Peyer's patch (tissue), 4 donors: ENCODE data around the gene B4GAT1. TPM values are rescaled to one million over a fixed set of nuclear protein-coding genes. Genes with fewer than 3 reads are reported as not detected.

Experiments
- DNase-seq, 3 donors: peaks; one replicate each; pipeline ENCODE4 v3.0.0-alpha.2; 2017 to 2019
- H3K27ac ChIP-seq, 4 donors: fragments of 200-600 bp; sonication (generic); one replicate each; pipeline ENCODE4 v1.5.1; 2016 to 2019
- H3K27me3 ChIP-seq, 2 donors: fragments of 200-600 bp; sonication (generic); one replicate each; pipeline ENCODE4 v1.5.1; 2019
- H3K36me3 ChIP-seq, 3 donors: fragments of 200-600 bp; sonication (generic); one replicate each; pipeline ENCODE4 v1.5.1; 2016 to 2019
- H3K4me1 ChIP-seq, 4 donors: fragments of 200-600 bp; sonication (generic); one replicate each; pipeline ENCODE4 v1.5.1; 2016 to 2019
- H3K4me3 ChIP-seq, 4 donors: fragments of 200-600 bp; sonication (generic); 1 replicate in 3 of 4; 2 replicates in 1 of 4; pipeline ENCODE4 v1.5.1; 2016 to 2019; ENCODE audit warnings: mild to moderate bottlenecking in 1 of 4
- H3K9me3 ChIP-seq, 4 donors: fragments of 200-600 bp; sonication (generic); one replicate each; pipeline ENCODE4 v1.5.1; 2016 to 2019; ENCODE audit warnings: mild to moderate bottlenecking in 1 of 4
- CTCF ChIP-seq, 6 experiments: fragments of 450-650 bp in 4 of 6; fragments of 200-600 bp in 2 of 6; sonication (generic) in 1 of 6; IDR thresholded peaks; one replicate each; pipeline ENCODE4 v1.5.1; 2017 to 2019; ENCODE audit warnings: antibody characterized with exemption in 6 of 6, mild to moderate bottlenecking in 3 of 6, moderate library complexity in 1 of 6
- POLR2A ChIP-seq, 2 donors: fragments of 450-650 bp; IDR thresholded peaks; one replicate each; pipeline ENCODE4 v1.5.1; 2017; ENCODE audit warnings: antibody characterized with exemption in 2 of 2, mild to moderate bottlenecking in 2 of 2, moderate library complexity in 2 of 2
- small RNA-seq, 2 donors: library from RNA; depleted of rRNA; stranded (forward); fragments of <200 nt; gene quantifications; one replicate each; pipeline ENCODE3, GENCODE V24; 2016
- total RNA-seq, 4 donors: library from RNA; depleted of rRNA; stranded (reverse); fragments of >200 nt; gene quantifications; one replicate each; pipeline ENCODE4 v1.1.0, GENCODE V29; 2016

B4GAT1 gene
- total RNA-seq, 4 donors from 2014 or later, result 1.7 to 21.9 (median 18.8) TPM

- H3K27me3 ChIP-seq, result no peaks in the 10 kb centered on the region
- DNase-seq, result no peak
- no peaks in the 10 kb centered on the region for H3K4me1 ChIP-seq
- TF ChIP-seq CTCF (IDR thresholded peaks at IDR 0.05) (no peak), POLR2A (IDR thresholded peaks at IDR 0.05) (no peak)
- no peak overlapping the region for H3K4me3 ChIP-seq
- no peak overlapping the region for H3K27ac ChIP-seq
- H3K9me3 ChIP-seq, result no peaks in the 10 kb centered on the region
- no peaks in the 10 kb centered on the region for H3K36me3 ChIP-seq
These were observed 48.2 kb downstream of the B4GAT1 start for GRCh38 chr11:66299186-66299585.

DNA sequence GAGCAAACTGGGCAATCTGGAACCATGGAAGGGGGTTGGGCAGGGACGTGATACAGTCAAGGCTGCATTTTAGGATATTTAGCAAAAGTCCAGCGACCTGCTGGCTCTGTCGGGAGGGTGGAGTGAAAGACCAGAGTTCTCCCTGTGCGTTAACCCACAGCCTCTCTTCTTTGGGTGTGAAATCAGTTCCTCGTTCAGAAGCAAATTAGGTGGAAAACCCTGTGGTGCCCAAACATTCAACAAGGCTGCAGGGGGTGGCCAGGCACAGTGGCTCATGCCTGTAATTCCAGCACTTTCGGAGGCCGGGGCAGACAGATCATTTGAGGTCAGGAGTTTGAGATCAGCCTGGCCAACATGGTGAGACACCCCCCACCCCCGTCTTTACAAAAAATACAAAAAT, 49.8 kb downstream of the B4GAT1 start:
- Histone ChIP-seq H3K27ac (no peak overlapping the region), H3K4me1 (no peaks in the 10 kb centered on the region)
- TF ChIP-seq CTCF (IDR thresholded peaks at IDR 0.05) (no peak), POLR2A (IDR thresholded peaks at IDR 0.05) (no peak)

More for the DNA sequence above, 49.8 kb downstream of the B4GAT1 start:
- no peak for DNase-seq
- Histone ChIP-seq H3K27me3 (peaks cover 0 to 1% of the 10 kb centered on the region in 2 donors), H3K9me3 (no peaks in the 10 kb centered on the region), H3K4me3 (no peak overlapping the region), H3K36me3 (no peaks in the 10 kb centered on the region)

Small RNAs within 50 kb of the gene (small RNA-seq; reads per million reads assigned to genes)
- gene RF00017, result 0 reads per million in 2 donors
- 0 reads per million in 2 donors for gene RNU1-84P

Other genes with a start within 250 kb of the B4GAT1 start
- gene KLC2, start 89.9 kb downstream of the B4GAT1 start, total RNA-seq, result 10 to 100 TPM in 3 of 4 donors, 1 to 10 TPM in 1; 8.3 to 28.0 (median 13.2) TPM
- 100 to 1,000 TPM in 2 of 4 donors, 10 to 100 TPM in 2; 80.0 to 161 (median 103) TPM for gene RAB1B, start 79.0 kb downstream of the B4GAT1 start, total RNA-seq
- not detected for gene CNIH2, start 69.5 kb downstream of the B4GAT1 start, total RNA-seq
- gene YIF1A, start 58.5 kb downstream of the B4GAT1 start, total RNA-seq, result 100 to 1,000 TPM in 3 of 4 donors, 10 to 100 TPM in 1; 52.0 to 132 (median 115) TPM
- gene TMEM151A, start 55.7 kb downstream of the B4GAT1 start, total RNA-seq, result under 1 TPM in 2 of 4 donors, not detected in 2; 0.27 to 0.35 TPM
- gene CD248, start 30.6 kb downstream of the B4GAT1 start, total RNA-seq, result 10 to 100 TPM in 3 of 4 donors, 1 to 10 TPM in 1; 2.9 to 44.6 (median 12.0) TPM
- 10 to 100 TPM in 2 of 4 donors, 1 to 10 TPM in 2; 4.1 to 18.9 (median 10.8) TPM for gene RIN1, start 11.2 kb downstream of the B4GAT1 start, total RNA-seq
- gene BRMS1, start 2.5 kb downstream of the B4GAT1 start, total RNA-seq, result 10 to 100 TPM; 36.9 to 63.5 (median 50.3) TPM
- gene SLC29A2, start 24.1 kb upstream of the B4GAT1 start, total RNA-seq, result 10 to 100 TPM in 3 of 4 donors, 1 to 10 TPM in 1; 7.4 to 21.6 (median 17.1) TPM
- gene NPAS4, start 73.4 kb upstream of the B4GAT1 start, total RNA-seq, result not detected
- 10 to 100 TPM; 24.7 to 34.9 (median 28.9) TPM for gene MRPL11, start 91.2 kb upstream of the B4GAT1 start, total RNA-seq
- 10 to 100 TPM in 2 of 4 donors, 1 to 10 TPM in 2; 5.6 to 11.6 (median 10.0) TPM for gene PELI3, start 119.3 kb upstream of the B4GAT1 start, total RNA-seq
- gene DPP3, start 132.8 kb upstream of the B4GAT1 start, total RNA-seq, result 10 to 100 TPM; 58.3 to 66.8 (median 63.2) TPM
- gene BBS1, start 163.0 kb upstream of the B4GAT1 start, total RNA-seq, result 100 to 1,000 TPM in 1 of 4 donors, 10 to 100 TPM in 3; 25.6 to 167 (median 73.4) TPM
- gene ZDHHC24, start 198.4 kb upstream of the B4GAT1 start, total RNA-seq, result 10 to 100 TPM in 3 of 4 donors, 1 to 10 TPM in 1; 9.1 to 29.3 (median 15.3) TPM
- not detected for gene ACTN3, start 199.3 kb upstream of the B4GAT1 start, total RNA-seq
- 10 to 100 TPM in 3 of 4 donors, 1 to 10 TPM in 1; 5.4 to 24.3 (median 21.8) TPM for gene CTSF, start 221.0 kb upstream of the B4GAT1 start, total RNA-seq
- gene CCDC87, start 245.4 kb upstream of the B4GAT1 start, total RNA-seq, result under 1 TPM in 2 of 4 donors, not detected in 2; 0.35 to 0.38 TPM
- gene CCS, start 245.6 kb upstream of the B4GAT1 start, total RNA-seq, result 10 to 100 TPM; 30.6 to 70.1 (median 47.2) TPM